ENCODE results near the gene TNS4. TPM values are rescaled to one million over a fixed set of nuclear protein-coding genes. Genes with fewer than 3 reads are reported as not detected.

TNS4 gene
- total RNA-seq, 1 experiment from 2014 or later = 0.14 TPM

GRCh38 chr17:40515011-40515410 is 13.6 kb upstream of the TNS4 start:
- no peak for DNase-seq
- Histone ChIP-seq H3K36me3 (replicated peaks; ENCODE audit: control insufficient read depth, insufficient read depth, low read length) (no peaks in the 10 kb centered on the region; the same call in 1 of the 2 replicates), H3K4me3 (ENCODE audit: insufficient read depth, low read depth, low read length) (no peak overlapping the region), H3K27me3 (ENCODE audit: control insufficient read depth, insufficient read depth, low read length) (no peaks in the 10 kb centered on the region)

GRCh38 chr17:40514013-40514875 is 12.8 kb upstream of the TNS4 start:
- DNase-seq = no peak
- no peaks in the 10 kb centered on the region for H3K27me3 ChIP-seq (ENCODE audit: control insufficient read depth, insufficient read depth, low read length)
- no peak overlapping the region for H3K4me3 ChIP-seq (ENCODE audit: insufficient read depth, low read depth, low read length)
- H3K36me3 ChIP-seq (replicated peaks; ENCODE audit: control insufficient read depth, insufficient read depth, low read length) = no peaks in the 10 kb centered on the region; the same call in 1 of the 2 replicates

GRCh38 chr17:40511667-40512220 is 10.3 kb upstream of the TNS4 start:
- Histone ChIP-seq H3K36me3 (replicated peaks; ENCODE audit: control insufficient read depth, insufficient read depth, low read length) (no peaks in the 10 kb centered on the region; the same call in 1 of the 2 replicates), H3K27me3 (ENCODE audit: control insufficient read depth, insufficient read depth, low read length) (no peaks in the 10 kb centered on the region)
- DNase-seq = no peak

GRCh38 chr17:40511136-40511535 is 9.7 kb upstream of the TNS4 start:
- DNase-seq = no peak
- Histone ChIP-seq H3K4me3 (ENCODE audit: insufficient read depth, low read depth, low read length) (no peak overlapping the region), H3K27me3 (ENCODE audit: control insufficient read depth, insufficient read depth, low read length) (no peaks in the 10 kb centered on the region), H3K36me3 (replicated peaks; ENCODE audit: control insufficient read depth, insufficient read depth, low read length) (no peaks in the 10 kb centered on the region; the same call in 1 of the 2 replicates)

More at GRCh38 chr17:40511667-40512220, 10.3 kb upstream of the TNS4 start:
- no peak overlapping the region for H3K4me3 ChIP-seq (ENCODE audit: insufficient read depth, low read depth, low read length)

GRCh38 chr17:40510328-40510648 is 8.9 kb upstream of the TNS4 start:
- Histone ChIP-seq H3K36me3 (replicated peaks; ENCODE audit: control insufficient read depth, insufficient read depth, low read length) (no peaks in the 10 kb centered on the region; the same call in 1 of the 2 replicates), H3K27me3 (ENCODE audit: control insufficient read depth, insufficient read depth, low read length) (no peaks in the 10 kb centered on the region), H3K4me3 (ENCODE audit: insufficient read depth, low read depth, low read length) (no peak overlapping the region)
- DNase-seq = no peak

GRCh38 chr17:40509626-40510327 is 8.4 kb upstream of the TNS4 start:
- no peak overlapping the region for H3K4me3 ChIP-seq (ENCODE audit: insufficient read depth, low read depth, low read length)
- DNase-seq = no peak
- H3K36me3 ChIP-seq (replicated peaks; ENCODE audit: control insufficient read depth, insufficient read depth, low read length) = no peaks in the 10 kb centered on the region; the same call in 1 of the 2 replicates
- H3K27me3 ChIP-seq (ENCODE audit: control insufficient read depth, insufficient read depth, low read length) = no peaks in the 10 kb centered on the region

GRCh38 chr17:40506786-40507185 is 5.4 kb upstream of the TNS4 start:
- peak; percentile 43 for DNase-seq
- Histone ChIP-seq H3K27me3 (ENCODE audit: control insufficient read depth, insufficient read depth, low read length) (no peaks in the 10 kb centered on the region), H3K4me3 (ENCODE audit: insufficient read depth, low read depth, low read length) (no peak overlapping the region), H3K36me3 (replicated peaks; ENCODE audit: control insufficient read depth, insufficient read depth, low read length) (no peaks in the 10 kb centered on the region)

- Histone ChIP-seq H3K27me3 (ENCODE audit: control insufficient read depth, insufficient read depth, low read length) (no peaks in the 10 kb centered on the region), H3K4me3 (ENCODE audit: insufficient read depth, low read depth, low read length) (no peak overlapping the region), H3K36me3 (replicated peaks; ENCODE audit: control insufficient read depth, insufficient read depth, low read length) (no peaks in the 10 kb centered on the region)
- DNase-seq = no peak
Observed at GRCh38 chr17:40503154-40503553, 1.7 kb upstream of the TNS4 start.

GRCh38 chr17:40502716-40503115 is 1.3 kb upstream of the TNS4 start:
- no peaks in the 10 kb centered on the region for H3K27me3 ChIP-seq (ENCODE audit: control insufficient read depth, insufficient read depth, low read length)
- no peak for DNase-seq

GRCh38 chr17:40500709-40501108 is 714 bp downstream of the TNS4 start:
- H3K36me3 ChIP-seq (replicated peaks; ENCODE audit: control insufficient read depth, insufficient read depth, low read length) = no peaks in the 10 kb centered on the region
- no peak overlapping the region for H3K4me3 ChIP-seq (ENCODE audit: insufficient read depth, low read depth, low read length)
- H3K27me3 ChIP-seq (ENCODE audit: control insufficient read depth, insufficient read depth, low read length) = no peaks in the 10 kb centered on the region
- no peak for DNase-seq

More at GRCh38 chr17:40502716-40503115, 1.3 kb upstream of the TNS4 start:
- H3K36me3 ChIP-seq (replicated peaks; ENCODE audit: control insufficient read depth, insufficient read depth, low read length) = no peaks in the 10 kb centered on the region
- no peak overlapping the region for H3K4me3 ChIP-seq (ENCODE audit: insufficient read depth, low read depth, low read length)

- DNase-seq = no peak
Observed at GRCh38 chr17:40500190-40500589, 1.2 kb downstream of the TNS4 start.

GRCh38 chr17:40499551-40500189 is 1.8 kb downstream of the TNS4 start:
- Histone ChIP-seq H3K36me3 (replicated peaks; ENCODE audit: control insufficient read depth, insufficient read depth, low read length) (no peaks in the 10 kb centered on the region), H3K27me3 (ENCODE audit: control insufficient read depth, insufficient read depth, low read length) (no peaks in the 10 kb centered on the region), H3K4me3 (ENCODE audit: insufficient read depth, low read depth, low read length) (no peak overlapping the region)
- DNase-seq = peak; percentile 92

More at GRCh38 chr17:40500190-40500589, 1.2 kb downstream of the TNS4 start:
- Histone ChIP-seq H3K27me3 (ENCODE audit: control insufficient read depth, insufficient read depth, low read length) (no peaks in the 10 kb centered on the region), H3K36me3 (replicated peaks; ENCODE audit: control insufficient read depth, insufficient read depth, low read length) (no peaks in the 10 kb centered on the region), H3K4me3 (ENCODE audit: insufficient read depth, low read depth, low read length) (no peak overlapping the region)

- Histone ChIP-seq H3K36me3 (replicated peaks; ENCODE audit: control insufficient read depth, insufficient read depth, low read length) (no peaks in the 10 kb centered on the region), H3K27me3 (ENCODE audit: control insufficient read depth, insufficient read depth, low read length) (no peaks in the 10 kb centered on the region), H3K4me3 (ENCODE audit: insufficient read depth, low read depth, low read length) (no peak overlapping the region)
- no peak for DNase-seq
Observed at GRCh38 chr17:40498281-40499084, 2.9 kb downstream of the TNS4 start.

GRCh38 chr17:40497695-40498094 is 3.7 kb downstream of the TNS4 start:
- no peak overlapping the region for H3K4me3 ChIP-seq (ENCODE audit: insufficient read depth, low read depth, low read length)
- no peaks in the 10 kb centered on the region for H3K27me3 ChIP-seq (ENCODE audit: control insufficient read depth, insufficient read depth, low read length)
- DNase-seq = no peak
- no peaks in the 10 kb centered on the region for H3K36me3 ChIP-seq (replicated peaks; ENCODE audit: control insufficient read depth, insufficient read depth, low read length)
